SH-SY5Y (cell line): ENCODE results near the gene PTPRM.

Source experiments
- GATA2 ChIP-seq: IDR thresholded peaks from 2 replicates; pipeline ENCODE4 v1.6.1; 2011; ENCODE audit warnings: mild to moderate bottlenecking, low read depth, low read length
- GATA3 ChIP-seq: IDR thresholded peaks from 2 replicates; pipeline ENCODE4 v1.6.1; 2011; ENCODE audit warnings: low read depth, mild to moderate bottlenecking, low read length, moderate library complexity

- no peak for TF ChIP-seq GATA2
- TF ChIP-seq GATA3 = no peak
Measured at GRCh38 chr18:7872569-7872968, 305.5 kb downstream of the PTPRM start.
